AG08395 (cell line): ENCODE measurements around the gene INPP5K.
A peak's percentile ranks its signal among the peaks of the same experiment; 100 is the strongest.

ENCODE experiments used
- DNase-seq: peaks from one replicate; pipeline ENCODE4 v3.0.0; 2012; ENCODE audit warnings: mixed read lengths, low spot score

The INPP5K gene

GRCh38 chr17:1505586-1505985, 10.8 kb downstream of the INPP5K start:
- DNase-seq: no peak

- DNase-seq: no peak
Measured at GRCh38 chr17:1504866-1505265, 11.5 kb downstream of the INPP5K start.

GRCh38 chr17:1503699-1504098, 12.7 kb downstream of the INPP5K start:
- DNase-seq: no peak

GRCh38 chr17:1498869-1499268, 17.5 kb downstream of the INPP5K start:
- DNase-seq: peak; percentile 31

- DNase-seq: no peak
Measured at GRCh38 chr17:1498233-1498632, 18.2 kb downstream of the INPP5K start.

- no peak for DNase-seq
Measured at GRCh38 chr17:1497831-1498230, 18.6 kb downstream of the INPP5K start.

GRCh38 chr17:1496869-1497268, 19.5 kb downstream of the INPP5K start:
- no peak for DNase-seq

GRCh38 chr17:1495265-1495989, 21.0 kb downstream of the INPP5K start:
- DNase-seq: peak; percentile 81

- DNase-seq: no peak
Measured at GRCh38 chr17:1494736-1495253, 21.6 kb downstream of the INPP5K start.

- DNase-seq: no peak
Measured at GRCh38 chr17:1494203-1494602, 22.2 kb downstream of the INPP5K start.

GRCh38 chr17:1493291-1493980, 23.0 kb downstream of the INPP5K start:
- DNase-seq: no peak

GRCh38 chr17:1492249-1493206, 23.9 kb downstream of the INPP5K start, which contains the start of gene MYO1C:
Gene MYO1C (minus strand): TSS chr17:1492686. CDS start chr17:1492487, 199 bp downstream.
- DNase-seq: no peak

GRCh38 chr17:1491443-1492248, 24.8 kb downstream of the INPP5K start:
- DNase-seq: peak; percentile 89

GRCh38 chr17:1490643-1491442, 25.6 kb downstream of the INPP5K start:
- peak; percentile 59 for DNase-seq

- DNase-seq: no peak
Measured at GRCh38 chr17:1488826-1489270, 27.6 kb downstream of the INPP5K start.

GRCh38 chr17:1487939-1488825, 28.2 kb downstream of the INPP5K start:
- peak; percentile 93 for DNase-seq

- DNase-seq: peak; percentile 70
Measured at GRCh38 chr17:1486802-1487695, 29.4 kb downstream of the INPP5K start.
